Measurements from ENCODE around the gene CRB1.

- TF ChIP-seq POLR2A (IDR thresholded peaks at IDR 0.05) (no peak), CTCF (IDR thresholded peaks at IDR 0.05) (no peak)
Observed at GRCh38 chr1:197311081-197311480, 43.0 kb downstream of the CRB1 start.
